ENCODE measurements around the gene RUSC2. TPM values are rescaled to one million over a fixed set of nuclear protein-coding genes. Genes with fewer than 3 reads are reported as not detected.
A peak's percentile ranks its signal among the peaks of the same experiment; 100 is the strongest.

The RUSC2 gene
- total and polyA plus RNA-seq, 2 of the 4 experiments (the other 2 are of a cell fraction), result 17.4 to 35.4 TPM

- Histone ChIP-seq H2AK5ac (ENCODE audit: low read depth, low read length) (peak overlapping the region; percentile 11; the same call in 1 of the 2 replicates), H2AFZ (replicated peaks; ENCODE audit: low read length, poor library complexity) (peak overlapping the region; percentile 9), H3K27ac (ENCODE audit: insufficient read depth, low read length) (no peak overlapping the region), H4K5ac (ENCODE audit: low read depth, low read length) (no peak overlapping the region), H3K4ac (ENCODE audit: low read depth, low read length) (no peak overlapping the region), H4K20me1 (ENCODE audit: insufficient read depth, low read length) (no peaks in the 10 kb centered on the region), H2BK5ac (ENCODE audit: low read depth, low read length, poor library complexity, severe bottlenecking) (no peak overlapping the region), H2BK15ac (ENCODE audit: low read depth, low read length) (no peak overlapping the region; the same call in 2 of the 3 replicates), H3K4me3 (ENCODE audit: insufficient read depth, low read depth, low read length) (no peak overlapping the region), H3K9me1 (ENCODE audit: insufficient read depth, low read length) (no peaks in the 10 kb centered on the region), H4K8ac (ENCODE audit: low read depth in 2 of 2, low read length in 2 of 2) (0 out of 4 replicates have a peak overlapping the region, but pooled peaks of 1 of the 2 experiments have one; percentile 4), H3K9ac (ENCODE audit: low read depth, low read length) (no peak overlapping the region), H3K27me3 (ENCODE audit: control insufficient read depth, insufficient read depth, low read length) (peaks cover 3% of the 10 kb centered on the region; the same call in 1 of the 2 replicates), H4K91ac (ENCODE audit: insufficient read depth, low read depth, low read length) (no peak overlapping the region), H3K14ac (replicated peaks; ENCODE audit: low read depth, low read length) (no peak overlapping the region), H2BK120ac (ENCODE audit: low read depth, low read length) (no peak overlapping the region), H2AK9ac (replicated peaks; ENCODE audit: low read depth, low read length, poor library complexity) (no peak overlapping the region), H3K9me3 (ENCODE audit: control insufficient read depth, insufficient read depth, low read length) (no peaks in the 10 kb centered on the region), H3K4me2 (ENCODE audit: low read depth, low read length) (no peak overlapping the region), H3K18ac (ENCODE audit: low read depth, low read length) (no peak overlapping the region), H2BK20ac (ENCODE audit: low read depth, low read length) (no peak overlapping the region), H3K23ac (ENCODE audit: low read depth, low read length) (no peak overlapping the region), H3K36me3 (ENCODE audit: control insufficient read depth, insufficient read depth, low read length) (no peaks in the 10 kb centered on the region), H3K56ac (ENCODE audit: extremely low read depth, insufficient read depth, low read length) (no peak overlapping the region), H3K79me1 (ENCODE audit: low read depth in 1 of 2, low read length in 2 of 2) (no peaks in the 10 kb centered on the region), H3K4me1 (ENCODE audit: control insufficient read depth, insufficient read depth, low read length) (peaks cover 4% of the 10 kb centered on the region; the same call in 1 of the 2 replicates)
- dilution Hi-C loops (cut with HindIII; ENCODE audit: low sequenced_read_pairs, unreplicated experiment) (no loop called here), intact Hi-C loops (cut with micrococcal nuclease) (loop anchor here (1.0 to 10.0 kb wide), 3 partner anchors 73 to 173 kb away; partner anchors contain the start of genes CCDC107, RMRP, SIT1 and TESK1), in situ Hi-C loops (cut with MboI; ENCODE audit: low sequenced_read_pairs) (no loop called here)
- ChIA-PET CTCF (interaction anchor here (0.5 to 1.3 kb wide), 9 partner anchors 11 to 506 kb away, joined by 3 to 5 read pairs (median 3); no protein-coding TSS in a partner anchor), POLR2A (ENCODE audit: unreplicated experiment) (interaction anchor here (0.6 kb wide), 1 partner anchor 370 kb away, joined by 3 read pairs; no protein-coding TSS in a partner anchor)
- DNase-seq (peak; percentile 75), ATAC-seq (ENCODE audit: low read depth) (peak; percentile 78)
- no TSS peak for BruUV-seq (replicated peaks)
- TF ChIP-seq RAD21 (IDR thresholded peaks at IDR 0.05; ENCODE audit: low read length), result peak; percentile 89
- peak; percentile 92 for TF ChIP-seq SMC3 (IDR thresholded peaks at IDR 0.05; ENCODE audit: low read depth, low read length)
- peak; percentile 89 for TF ChIP-seq CTCF (conservative IDR thresholded peaks at IDR 0.05; ENCODE audit: low read depth, low read length)
- no peak for TF ChIP-seq RFX5 (IDR thresholded peaks at IDR 0.05; ENCODE audit: low read depth, low read length)
- WGBS, 2 experiments (ENCODE audit: extremely low coverage in 2 of 2, insufficient read length in 1 of 2), result 80% methylated on average over 1 of the region's 4 CpGs; no CpG with 5 or more reads in 1 of the 2 experiments
Observed at GRCh38 chr9:35481347-35481975, 8.4 kb upstream of the RUSC2 start.

All from IMR-90 (cell line).